Spleen (tissue), 11 donors: ENCODE data around the gene RIMBP2. TPM values are rescaled to one million over a fixed set of nuclear protein-coding genes. Genes with fewer than 3 reads are reported as not detected.

Experiments used
- DNase-seq: peaks from one replicate; pipeline ENCODE4 v3.0.0-alpha.2; 2020
- H3K27ac ChIP-seq, 8 donors: fragments of 200-600 bp; sonication (generic) in 7 of 8; 1 replicate in 4 of 8; 2 replicates in 4 of 8; pipeline versions ENCODE4 v1.5.0 to v1.8.0; 2016 to 2021; ENCODE audit warnings: inconsistent platforms in 4 of 8, mild to moderate bottlenecking in 4 of 8, moderate library complexity in 1 of 8
- H3K27me3 ChIP-seq, 7 donors: fragments of 200-600 bp; sonication (generic) in 6 of 7; replicated peaks in 1 of 7; 1 replicate in 4 of 7; 2 replicates in 3 of 7; pipeline versions ENCODE4 v1.5.0 to v1.8.0; 2016 to 2021; ENCODE audit warnings: inconsistent platforms in 3 of 7, mild to moderate bottlenecking in 1 of 7
- H3K36me3 ChIP-seq, 6 donors: fragments of 200-600 bp; sonication (generic) in 5 of 6; 1 replicate in 4 of 6; 2 replicates in 2 of 6; pipeline versions ENCODE4 v1.5.0 to v1.8.0; 2016 to 2021; ENCODE audit warnings: inconsistent platforms in 2 of 6
- H3K4me1 ChIP-seq, 6 donors: fragments of 200-600 bp; sonication (generic) in 5 of 6; 1 replicate in 3 of 6; 2 replicates in 3 of 6; pipeline versions ENCODE4 v1.5.0 to v1.8.0; 2016 to 2021; ENCODE audit warnings: inconsistent platforms in 3 of 6
- H3K4me3 ChIP-seq, 8 donors: fragments of 200-600 bp; sonication (generic) in 7 of 8; 1 replicate in 4 of 8; 2 replicates in 4 of 8; pipeline versions ENCODE4 v1.5.0 to v1.8.0; 2016 to 2021; ENCODE audit warnings: inconsistent platforms in 4 of 8, mild to moderate bottlenecking in 4 of 8, moderate library complexity in 2 of 8
- H3K9me3 ChIP-seq, 8 donors: fragments of 200-600 bp; sonication (generic) in 7 of 8; 1 replicate in 4 of 8; 2 replicates in 4 of 8; pipeline versions ENCODE4 v1.5.0 to v1.8.0; 2016 to 2021; ENCODE audit warnings: inconsistent platforms in 4 of 8
- POLR2A ChIP-seq, 3 donors: fragments of 450-650 bp; IDR thresholded peaks; one replicate each; pipeline ENCODE4 v1.5.1; 2017; ENCODE audit warnings: antibody characterized with exemption in 3 of 3, mild to moderate bottlenecking in 1 of 3
- POLR2AphosphoS5 ChIP-seq, 3 donors: sonication (generic); formaldehyde crosslinking; IDR thresholded peaks; one replicate each; pipeline ENCODE4 v1.5.1; 2017; ENCODE audit warnings: antibody characterized with exemption in 3 of 3
- WGBS, 5 donors: extraction: QIAGEN DNeasy Blood & Tissue Kit in 3 of 5; methylation state at CpG; one replicate each; pipeline versions ENCODE4 v1.1.5 to v1.1.7; 2013 to 2018; 5-methylcytosine and 5-hydroxymethylcytosine counted together
- intact Hi-C: fragments of 100-400 bp; cut with DNase I; formaldehyde crosslinking; loops from one replicate; pipeline ENCODE4 v1.15.0; 2023; ENCODE audit warnings: low total_unique reads
- polyA plus RNA-seq, 3 donors: library from polyadenylated mRNA; stranded (reverse); fragments of 200-250 nt; gene quantifications; one replicate each; pipeline ENCODE4 v1.2.1, GENCODE V29; 2013
- total RNA-seq, 7 donors: library from RNA; depleted of rRNA in 3 of 7; stranded (reverse); fragments of >200 nt in 3 of 7; fragmentation: NEBNext Ultra II Directional in 4 of 7; extraction: Animal tissue kit (Norgen Biotek cat#: 25700) in 4 of 7; gene quantifications; one replicate each; pipeline versions ENCODE4 v1.1.0 to v1.2.1, GENCODE V29; 2016 to 2021
- TF ChIP-seq, protein P1 (sequence below), 11 experiments: fragments of 200-600 bp in 7 of 11; fragments of 450-650 bp in 4 of 11; sonication (generic) in 4 of 11; IDR thresholded peaks in 8 of 11; conservative IDR thresholded peaks in 3 of 11; 1 replicate in 7 of 11; 2 replicates in 4 of 11; pipeline versions ENCODE4 v1.4.0 to v1.8.0; 2016 to 2021; ENCODE audit warnings: antibody characterized with exemption in 11 of 11, inconsistent platforms in 4 of 11, mild to moderate bottlenecking in 1 of 11
- donor health status: healthy with polysubstance abuse.
- donor health status: DM: no; HTN: no; CAD: no; lungs with moderate emphysema.
- donor health status: DM: no; HTN: no; CAD: no.
- donor health status: Bipolar disorder and iron deficiency.
- donor health status: healthy.
- donor health status: DM: no; HTN: no; CAD: no.
- donor health status: DM: yes; HTN: yes; CAD: no.

RIMBP2 gene
- total and polyA plus RNA-seq, 10 donors: 0.05 to 5.2 (median 0.95) TPM

DNA sequence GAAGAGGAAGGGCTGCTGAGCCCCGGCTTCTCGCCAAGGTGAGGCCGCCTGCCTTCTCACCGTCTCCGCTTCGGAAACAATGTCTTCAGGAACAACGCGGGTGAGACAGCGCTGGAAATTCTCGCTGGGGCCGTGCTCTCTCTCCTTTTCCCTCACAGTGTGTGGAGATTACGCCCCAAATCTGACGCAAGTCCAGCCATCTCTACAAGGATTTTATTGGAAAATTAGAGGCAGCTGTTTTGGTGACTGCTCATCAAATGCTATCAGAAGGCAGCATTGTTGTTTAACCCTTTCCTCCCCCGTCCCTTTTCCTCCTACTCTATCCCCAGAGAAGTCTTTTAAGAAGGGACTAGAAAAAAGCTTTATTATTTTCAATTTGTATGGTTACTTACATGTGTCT lies 324.9 kb downstream of the RIMBP2 start:
- H3K4me3 ChIP-seq: no peak overlapping the region
- H3K27me3 ChIP-seq: no peaks in the 10 kb centered on the region
- peaks cover 0 to 12% (median 8%) of the 10 kb centered on the region in 8 donors for H3K9me3 ChIP-seq
- WGBS, 5 donors: 71 to 82% (median 71%) methylated on average over 14 of the region's 14 CpGs
- no peaks in the 10 kb centered on the region for H3K36me3 ChIP-seq
- TF ChIP-seq POLR2AphosphoS5 (IDR thresholded peaks at IDR 0.05) (no peak), POLR2A (IDR thresholded peaks at IDR 0.05) (no peak)
- TF ChIP-seq, protein P1, sequence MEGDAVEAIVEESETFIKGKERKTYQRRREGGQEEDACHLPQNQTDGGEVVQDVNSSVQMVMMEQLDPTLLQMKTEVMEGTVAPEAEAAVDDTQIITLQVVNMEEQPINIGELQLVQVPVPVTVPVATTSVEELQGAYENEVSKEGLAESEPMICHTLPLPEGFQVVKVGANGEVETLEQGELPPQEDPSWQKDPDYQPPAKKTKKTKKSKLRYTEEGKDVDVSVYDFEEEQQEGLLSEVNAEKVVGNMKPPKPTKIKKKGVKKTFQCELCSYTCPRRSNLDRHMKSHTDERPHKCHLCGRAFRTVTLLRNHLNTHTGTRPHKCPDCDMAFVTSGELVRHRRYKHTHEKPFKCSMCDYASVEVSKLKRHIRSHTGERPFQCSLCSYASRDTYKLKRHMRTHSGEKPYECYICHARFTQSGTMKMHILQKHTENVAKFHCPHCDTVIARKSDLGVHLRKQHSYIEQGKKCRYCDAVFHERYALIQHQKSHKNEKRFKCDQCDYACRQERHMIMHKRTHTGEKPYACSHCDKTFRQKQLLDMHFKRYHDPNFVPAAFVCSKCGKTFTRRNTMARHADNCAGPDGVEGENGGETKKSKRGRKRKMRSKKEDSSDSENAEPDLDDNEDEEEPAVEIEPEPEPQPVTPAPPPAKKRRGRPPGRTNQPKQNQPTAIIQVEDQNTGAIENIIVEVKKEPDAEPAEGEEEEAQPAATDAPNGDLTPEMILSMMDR (IDR thresholded peaks at IDR 0.05 in 8 of 11, conservative IDR thresholded peaks at IDR 0.05 in 3 of 11): no peak
- no peaks in the 10 kb centered on the region for H3K4me1 ChIP-seq
- H3K27ac ChIP-seq: no peak overlapping the region
- no peak for DNase-seq
- intact Hi-C loops: no loop called here

DNA sequence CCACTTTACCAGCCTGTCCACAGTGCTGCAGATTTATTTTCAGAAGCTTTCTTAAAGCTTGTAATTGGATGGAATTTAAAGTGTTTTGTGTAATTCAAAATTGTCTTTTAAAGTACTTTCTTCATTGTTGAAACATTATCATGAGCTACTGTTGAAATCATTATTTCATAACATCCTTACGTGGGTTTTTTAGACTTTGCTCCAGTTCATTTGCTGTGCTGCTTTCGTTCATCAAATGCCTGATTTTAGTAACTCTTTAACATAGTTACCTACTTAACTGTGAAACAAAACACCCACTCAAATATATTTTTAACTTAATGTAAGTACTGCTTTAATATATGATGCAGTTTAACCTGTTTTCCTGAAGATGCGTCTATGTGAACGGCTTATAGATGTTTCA lies 330.9 kb downstream of the RIMBP2 start:
- TF ChIP-seq POLR2A (IDR thresholded peaks at IDR 0.05) (no peak), POLR2AphosphoS5 (IDR thresholded peaks at IDR 0.05) (no peak)
- TF ChIP-seq, protein P1 (IDR thresholded peaks at IDR 0.05 in 8 of 11, conservative IDR thresholded peaks at IDR 0.05 in 3 of 11): no peak
- peaks cover 0 to 16% (median 8%) of the 10 kb centered on the region in 8 donors for H3K9me3 ChIP-seq
- DNase-seq: no peak
- no peak overlapping the region for H3K4me3 ChIP-seq
- H3K27ac ChIP-seq: no peak overlapping the region
- no peaks in the 10 kb centered on the region for H3K36me3 ChIP-seq
- 83 to 91% (median 88%) methylated on average over 4 of the region's 4 CpGs for WGBS, 5 donors
- H3K27me3 ChIP-seq: no peaks in the 10 kb centered on the region
- H3K4me1 ChIP-seq: no peaks in the 10 kb centered on the region
- intact Hi-C loops: no loop called here

DNA sequence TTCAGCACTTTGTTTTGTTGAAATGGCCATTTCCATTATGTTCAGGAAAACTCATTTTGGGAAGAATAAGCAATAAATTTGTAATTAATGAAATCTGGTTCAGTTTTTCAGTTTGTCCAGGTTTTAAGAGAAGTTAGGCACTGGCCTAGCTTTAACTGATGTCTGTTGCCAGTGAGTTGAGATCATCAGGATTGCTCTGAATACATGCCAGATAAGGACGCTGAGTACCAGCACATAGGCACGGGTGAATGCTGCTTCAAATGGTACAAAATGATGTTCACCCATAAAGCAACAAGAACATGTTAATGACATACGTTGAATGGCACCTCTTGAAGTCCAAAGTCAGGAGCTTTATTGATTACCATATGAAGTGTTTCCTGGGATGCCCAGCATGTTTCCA lies 331.9 kb downstream of the RIMBP2 start:
- TF ChIP-seq POLR2AphosphoS5 (IDR thresholded peaks at IDR 0.05): no peak
- TF ChIP-seq, protein P1 (IDR thresholded peaks at IDR 0.05 in 8 of 11, conservative IDR thresholded peaks at IDR 0.05 in 3 of 11): no peak
- no peak for TF ChIP-seq POLR2A (IDR thresholded peaks at IDR 0.05)
- WGBS, 5 donors: 66 to 75% (median 71%) methylated on average over 3 of the region's 3 CpGs
- intact Hi-C loops: no loop called here

DNA sequence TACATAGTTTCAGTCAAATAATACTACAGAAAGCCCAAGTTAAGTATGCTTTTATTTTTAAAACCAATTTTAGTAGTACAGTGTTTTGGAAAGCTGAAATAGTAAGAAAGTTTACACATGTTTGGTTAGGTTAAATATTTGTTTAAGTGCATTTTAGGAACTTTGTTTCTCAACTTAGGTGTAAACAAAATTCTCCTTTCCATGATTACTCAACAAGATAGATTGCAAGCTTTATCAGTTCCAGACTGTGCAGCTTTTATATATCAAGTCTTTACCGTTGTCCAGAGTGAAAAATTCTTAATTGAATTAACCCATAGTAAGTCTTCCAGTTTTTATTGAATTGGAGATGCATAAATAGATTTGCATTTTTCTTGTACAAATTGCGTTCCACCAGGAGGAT lies 333.3 kb downstream of the RIMBP2 start:
- no peaks in the 10 kb centered on the region for H3K4me1 ChIP-seq
- no peak overlapping the region for H3K4me3 ChIP-seq
- H3K27ac ChIP-seq: no peak overlapping the region
- DNase-seq: no peak
- H3K36me3 ChIP-seq: no peaks in the 10 kb centered on the region
- no peaks in the 10 kb centered on the region for H3K27me3 ChIP-seq
- peaks cover 0 to 10% (median 3%) of the 10 kb centered on the region in 8 donors for H3K9me3 ChIP-seq
- intact Hi-C loops: no loop called here
- TF ChIP-seq POLR2AphosphoS5 (IDR thresholded peaks at IDR 0.05): no peak
- TF ChIP-seq, protein P1 (IDR thresholded peaks at IDR 0.05 in 8 of 11, conservative IDR thresholded peaks at IDR 0.05 in 3 of 11): no peak
- TF ChIP-seq POLR2A (IDR thresholded peaks at IDR 0.05): no peak
- 64 to 80% (median 77%) methylated on average over 2 of the region's 2 CpGs for WGBS, 5 donors

More for the DNA sequence above, 331.9 kb downstream of the RIMBP2 start:
- H3K36me3 ChIP-seq: no peaks in the 10 kb centered on the region
- no peaks in the 10 kb centered on the region for H3K27me3 ChIP-seq
- peaks cover 0 to 16% (median 8%) of the 10 kb centered on the region in 8 donors for H3K9me3 ChIP-seq
- no peaks in the 10 kb centered on the region for H3K4me1 ChIP-seq
- no peak overlapping the region for H3K27ac ChIP-seq
- DNase-seq: no peak
- H3K4me3 ChIP-seq: no peak overlapping the region
